ENCODE measurements around the gene MAP6.

GRCh38 chr11:75593286-75593915 lies 75.4 kb downstream of the MAP6 start:
- TF ChIP-seq, protein P1, sequence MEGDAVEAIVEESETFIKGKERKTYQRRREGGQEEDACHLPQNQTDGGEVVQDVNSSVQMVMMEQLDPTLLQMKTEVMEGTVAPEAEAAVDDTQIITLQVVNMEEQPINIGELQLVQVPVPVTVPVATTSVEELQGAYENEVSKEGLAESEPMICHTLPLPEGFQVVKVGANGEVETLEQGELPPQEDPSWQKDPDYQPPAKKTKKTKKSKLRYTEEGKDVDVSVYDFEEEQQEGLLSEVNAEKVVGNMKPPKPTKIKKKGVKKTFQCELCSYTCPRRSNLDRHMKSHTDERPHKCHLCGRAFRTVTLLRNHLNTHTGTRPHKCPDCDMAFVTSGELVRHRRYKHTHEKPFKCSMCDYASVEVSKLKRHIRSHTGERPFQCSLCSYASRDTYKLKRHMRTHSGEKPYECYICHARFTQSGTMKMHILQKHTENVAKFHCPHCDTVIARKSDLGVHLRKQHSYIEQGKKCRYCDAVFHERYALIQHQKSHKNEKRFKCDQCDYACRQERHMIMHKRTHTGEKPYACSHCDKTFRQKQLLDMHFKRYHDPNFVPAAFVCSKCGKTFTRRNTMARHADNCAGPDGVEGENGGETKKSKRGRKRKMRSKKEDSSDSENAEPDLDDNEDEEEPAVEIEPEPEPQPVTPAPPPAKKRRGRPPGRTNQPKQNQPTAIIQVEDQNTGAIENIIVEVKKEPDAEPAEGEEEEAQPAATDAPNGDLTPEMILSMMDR (IDR thresholded peaks at IDR 0.05 in 4 of 5, conservative IDR thresholded peaks at IDR 0.05 in 1 of 5), result no peak
- TF ChIP-seq POLR2A (IDR thresholded peaks at IDR 0.05), result no peak
